CD4-positive, alpha-beta T cell treated with Interleukin-6 for 4 hours (primary cell): ENCODE measurements around the gene RBX1.
"Not testable (repeated sequence)": the region's sequence is repeated elsewhere in the genome, so short reads cannot be mapped to it uniquely, and the experiment has no call there.

Experiments
- DNase-seq: peaks from one replicate; pipeline ENCODE4 v3.0.0-alpha.2; 2020; ENCODE audit warnings: mixed read lengths

The RBX1 gene

DNA sequence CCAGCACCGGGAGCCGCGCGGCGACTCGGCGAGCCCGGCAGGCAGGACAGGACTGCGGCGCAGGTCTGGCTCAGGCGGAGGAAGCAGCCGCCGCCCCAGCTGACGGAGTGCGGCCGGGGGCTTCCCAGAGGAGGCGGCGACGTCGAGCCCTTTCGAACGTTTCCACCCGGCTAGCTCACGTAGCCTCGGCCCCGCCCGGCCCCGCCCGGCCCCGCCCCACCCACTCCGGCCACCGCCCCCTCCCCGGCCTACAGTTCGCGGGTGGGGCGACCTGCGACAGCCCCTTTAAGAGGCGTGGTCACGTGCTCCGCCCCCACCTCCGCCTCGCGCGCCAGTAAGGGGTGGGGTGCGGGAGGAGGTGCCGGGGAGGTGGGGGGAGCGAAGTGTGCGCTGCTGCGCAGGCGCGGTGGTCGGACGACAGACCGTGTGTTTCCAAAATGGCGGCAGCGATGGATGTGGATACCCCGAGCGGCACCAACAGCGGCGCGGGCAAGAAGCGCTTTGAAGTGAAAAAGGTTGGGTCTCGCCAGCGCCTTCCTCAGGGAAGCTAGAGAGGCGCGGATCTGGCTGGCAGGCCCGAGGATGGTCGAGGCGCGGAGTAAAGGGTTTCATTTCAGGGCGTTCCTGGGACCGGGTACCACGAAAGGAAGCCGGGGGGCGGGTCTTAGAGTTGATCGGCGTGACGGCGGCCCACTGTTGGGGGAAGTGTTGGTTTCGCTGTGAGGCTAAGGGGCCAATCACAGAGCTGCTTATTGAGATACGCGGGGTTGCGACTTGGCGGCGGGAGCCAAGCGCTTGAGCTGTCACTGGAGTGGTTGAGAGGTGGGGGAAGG lies at the start of gene RBX1:
RBX1 (plus strand) TSS at position 417 of the 833 bp plus-strand sequence; CDS start at position 438, 21 bp downstream.
- DNase-seq, result peak; percentile 99

DNA sequence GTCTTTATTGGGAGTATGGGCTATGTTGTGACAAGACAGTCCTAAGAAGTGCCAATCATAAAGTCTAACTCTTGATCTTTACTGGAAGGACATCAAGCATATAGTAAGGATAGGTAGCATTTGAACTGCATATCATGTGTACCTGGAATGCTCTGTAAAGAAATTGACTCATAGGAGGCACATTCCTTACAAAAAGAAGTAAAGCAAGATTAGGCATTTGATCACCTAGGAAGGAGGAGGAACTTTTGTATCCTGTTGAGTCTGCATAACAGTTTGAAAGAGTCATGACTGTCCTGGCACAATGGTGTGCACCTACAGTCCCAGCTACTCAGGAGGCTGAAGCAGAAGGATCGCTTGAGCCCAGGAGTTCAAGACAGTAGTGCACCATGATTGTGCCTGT lies 47.1 kb upstream of the RBX1 start:
- DNase-seq, result no peak

DNA sequence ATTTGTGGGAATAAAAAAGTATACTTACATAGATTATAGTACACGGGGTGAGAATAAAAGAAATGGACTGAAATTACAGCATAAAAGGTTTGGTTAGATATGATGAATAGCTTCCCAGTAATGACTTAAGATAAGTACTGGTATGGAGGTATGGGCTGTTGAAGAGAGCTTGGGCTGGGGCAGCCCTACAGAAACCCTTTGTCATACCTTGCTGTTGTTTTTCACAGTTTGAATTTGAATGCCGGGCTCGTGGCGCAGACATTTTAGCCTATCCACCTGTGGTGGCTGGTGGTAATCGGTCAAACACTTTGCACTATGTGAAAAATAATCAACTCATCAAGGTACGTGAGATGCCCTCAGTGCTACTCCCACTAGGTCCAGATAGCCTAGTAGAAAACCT lies 42.3 kb upstream of the RBX1 start:
- no peak for DNase-seq

DNA sequence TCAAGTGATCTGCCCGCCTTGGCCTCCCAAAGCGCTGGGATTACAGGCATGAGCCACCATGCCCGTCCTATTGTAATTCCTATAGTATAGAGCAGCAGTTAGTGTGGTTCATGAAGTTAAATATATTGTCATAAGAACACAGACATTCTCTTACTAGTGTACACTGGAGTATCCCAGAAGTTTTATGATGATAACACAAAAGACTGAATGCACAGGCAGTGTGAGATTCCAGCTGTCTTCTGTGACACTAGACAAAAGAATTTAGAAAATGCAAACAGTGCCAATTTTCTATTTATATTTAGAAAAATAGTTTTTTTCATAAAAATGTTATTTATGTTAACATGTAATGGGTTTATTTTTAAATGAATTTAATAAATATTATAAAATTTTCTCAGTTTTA lies 39.4 kb upstream of the RBX1 start:
- no peak for DNase-seq

DNA sequence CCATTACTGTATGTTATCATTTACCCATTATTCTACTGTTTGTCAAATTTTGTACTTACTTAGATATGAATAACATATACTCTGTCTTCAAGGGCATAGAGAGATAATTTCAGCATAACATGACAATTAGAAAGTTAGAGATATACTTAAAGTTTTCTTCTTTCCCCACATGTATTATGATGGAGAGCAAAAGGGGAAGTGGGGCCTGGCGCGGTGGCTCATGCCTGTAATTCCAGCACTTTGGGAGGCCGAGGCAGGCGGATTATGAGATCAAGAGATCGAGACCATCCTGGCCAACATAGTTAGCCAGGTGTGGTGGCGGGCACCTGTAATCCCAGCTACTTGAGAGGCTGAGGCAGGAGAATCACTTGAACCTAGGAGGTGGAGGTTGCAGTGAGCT lies 38.2 kb upstream of the RBX1 start:
- not testable (repeated sequence) for DNase-seq

DNA sequence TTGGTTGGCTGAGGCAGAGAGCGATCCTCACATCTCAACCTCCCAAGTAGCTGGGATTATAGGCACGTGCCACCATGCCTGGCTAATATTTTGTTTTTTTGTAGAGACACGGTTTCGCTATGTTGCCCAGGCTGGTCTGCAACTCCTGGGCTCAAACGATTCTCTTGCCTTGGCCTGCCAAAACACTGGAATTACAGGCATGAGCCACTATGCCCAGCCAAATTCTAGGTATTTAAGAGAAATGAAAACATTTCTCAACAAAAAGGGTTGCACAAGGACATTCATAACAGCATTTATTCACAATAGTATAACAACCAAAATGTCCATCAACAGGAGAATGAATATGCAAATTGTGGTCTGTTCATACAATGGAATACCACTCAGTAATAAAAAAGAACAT lies 31.7 kb upstream of the RBX1 start:
- DNase-seq, result no peak

DNA sequence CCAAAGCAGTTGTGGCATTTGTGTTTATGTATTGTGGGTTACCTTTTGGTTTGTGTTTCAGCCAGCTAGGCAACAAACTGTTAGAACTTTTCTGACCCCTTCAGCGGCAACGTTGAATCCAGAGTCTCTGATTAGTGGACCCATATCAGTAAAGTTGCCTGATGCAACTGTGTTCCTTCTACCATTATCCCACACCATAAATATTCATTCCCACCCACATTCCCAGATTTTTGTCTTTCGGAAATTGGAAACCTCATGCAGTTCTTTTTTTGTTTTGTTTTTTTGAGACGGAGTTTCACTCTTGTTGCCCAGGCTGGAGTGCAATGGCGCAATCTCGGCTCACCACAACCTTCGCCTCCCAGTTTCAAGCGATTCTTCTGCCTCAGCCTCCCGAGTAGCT lies 30.7 kb upstream of the RBX1 start:
- no peak for DNase-seq

DNA sequence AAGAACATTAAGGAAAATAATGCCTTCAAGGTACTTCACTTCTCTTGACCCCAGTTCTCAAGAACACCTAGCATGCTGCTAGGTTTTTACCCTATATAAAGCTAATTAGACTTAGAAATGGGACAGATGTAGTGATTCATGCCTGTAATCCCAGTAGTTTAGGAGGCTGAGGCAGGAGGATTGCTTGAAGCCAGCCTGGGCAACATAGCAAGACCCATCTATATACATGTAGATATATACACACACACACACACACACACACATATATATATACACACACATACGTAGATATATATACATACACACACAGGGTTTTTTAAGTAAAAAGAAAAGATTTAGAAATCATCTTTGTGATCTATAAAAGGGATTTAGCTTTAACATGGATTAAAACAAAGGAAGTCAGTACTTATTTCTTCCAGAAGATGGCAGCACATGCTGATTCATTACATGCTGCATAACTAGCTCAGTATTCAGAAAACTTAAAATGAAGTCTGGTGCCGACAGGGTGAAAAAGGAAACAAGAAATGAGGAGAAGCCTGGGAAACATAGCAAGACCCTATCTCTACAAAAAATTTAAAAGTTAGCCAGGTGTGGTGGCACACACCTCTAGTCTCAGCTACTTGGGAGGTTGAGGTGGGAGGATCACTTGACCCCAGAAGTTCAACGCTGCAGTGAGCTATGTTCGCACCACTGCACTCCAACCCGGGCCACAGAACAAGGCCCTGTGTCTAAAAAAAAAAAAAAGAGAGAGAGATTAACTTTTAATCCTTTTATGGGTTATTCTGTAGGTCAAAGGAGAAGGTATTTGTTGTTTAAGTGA lies 28.5 kb upstream of the RBX1 start:
- peak; percentile 20 for DNase-seq

DNA sequence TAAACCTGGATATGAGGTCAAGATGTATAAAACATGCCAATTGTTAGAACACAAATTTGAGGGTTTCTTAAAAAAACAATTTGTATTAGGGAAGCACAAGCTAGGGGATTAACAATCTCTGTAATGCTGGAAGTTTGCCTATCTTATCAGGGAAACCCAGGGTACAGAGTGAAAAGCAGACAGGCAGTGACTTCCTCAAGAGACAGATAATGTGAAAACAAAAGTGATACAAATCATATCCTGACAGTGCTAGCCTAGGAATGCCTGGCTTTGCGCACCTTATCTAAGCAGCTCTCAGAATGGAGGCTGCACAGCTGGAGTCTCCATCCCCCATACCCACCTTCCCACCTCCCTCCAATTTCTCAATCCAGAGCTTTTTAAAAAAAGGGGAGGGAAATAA lies 22.5 kb upstream of the RBX1 start:
- no peak for DNase-seq

DNA sequence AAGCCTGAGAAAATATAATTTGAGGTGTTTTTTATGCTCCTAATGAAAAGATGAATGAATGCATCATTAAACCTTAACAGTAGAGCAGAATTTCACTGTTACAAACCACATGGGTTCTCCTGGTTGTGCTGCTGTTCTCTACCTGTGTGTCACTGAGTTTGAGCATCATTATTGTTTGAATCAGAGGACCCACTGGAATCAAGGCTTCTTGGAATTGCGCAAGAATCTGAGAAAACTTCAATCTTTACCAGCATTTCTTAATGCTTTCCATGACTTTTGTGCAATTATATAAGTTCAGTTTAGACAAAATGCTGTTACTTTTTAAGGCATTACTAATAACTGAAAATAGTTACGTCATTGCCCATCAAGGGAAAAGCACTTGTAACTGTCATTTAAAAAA lies 18.8 kb upstream of the RBX1 start:
- DNase-seq, result no peak

DNA sequence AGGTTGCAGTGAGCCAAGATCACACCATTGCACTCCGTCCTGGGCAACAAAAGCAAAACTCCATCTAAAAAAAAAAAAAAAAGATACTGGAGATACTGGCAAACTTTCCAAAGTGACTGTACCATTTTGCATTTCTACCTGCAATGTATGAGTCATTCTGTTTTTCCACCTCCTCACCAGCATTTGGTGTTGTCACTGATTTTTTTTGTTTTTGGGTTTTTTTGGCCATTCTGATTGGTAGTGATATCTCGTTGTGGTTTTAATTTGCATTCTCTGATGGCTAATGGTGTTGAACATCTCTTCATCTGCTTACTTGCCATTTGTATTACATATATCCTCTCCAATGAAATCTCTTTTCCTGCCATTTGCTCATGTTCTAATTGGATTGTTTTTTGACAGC lies 12.0 kb upstream of the RBX1 start:
- DNase-seq, result no peak

DNA sequence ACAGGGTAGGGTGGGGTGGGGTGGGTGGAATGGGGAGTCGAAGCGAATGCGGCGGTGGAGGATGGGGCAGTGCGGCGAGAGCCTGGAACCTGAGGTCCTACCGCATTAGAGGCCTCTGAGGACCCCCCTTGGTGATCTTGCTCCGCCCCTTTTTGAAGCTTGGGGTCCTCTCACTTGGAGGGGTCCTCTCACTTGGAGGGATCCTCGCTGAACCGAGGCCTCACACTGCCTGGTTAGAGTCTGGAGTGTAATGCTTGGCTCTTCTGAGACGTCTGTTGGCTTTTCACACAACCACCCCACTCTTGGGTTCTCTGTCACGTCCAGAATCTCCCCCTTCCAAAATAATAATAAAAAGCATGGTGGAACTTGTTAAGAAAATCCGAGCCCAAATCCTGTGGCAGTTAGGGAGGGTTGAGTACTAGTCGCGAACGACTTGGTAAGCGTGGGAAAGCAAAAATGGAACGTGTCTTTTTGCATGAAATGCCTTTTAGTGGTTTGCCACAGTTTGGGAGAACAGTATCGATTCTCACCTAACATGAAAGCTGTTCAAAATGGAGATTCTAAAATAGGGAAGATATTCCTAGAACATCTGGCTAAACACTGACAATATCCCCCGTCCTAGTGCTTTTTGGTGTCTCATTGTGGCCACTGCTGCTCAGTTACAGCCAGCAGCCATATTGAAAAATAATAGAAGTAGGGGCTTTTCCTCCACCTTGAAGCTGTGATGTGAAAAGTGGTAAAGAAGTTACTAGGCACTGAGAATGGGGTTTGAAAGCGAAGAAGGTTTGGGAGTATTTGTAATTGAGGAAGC lies 822 bp downstream of the RBX1 start:
- no peak for DNase-seq

DNA sequence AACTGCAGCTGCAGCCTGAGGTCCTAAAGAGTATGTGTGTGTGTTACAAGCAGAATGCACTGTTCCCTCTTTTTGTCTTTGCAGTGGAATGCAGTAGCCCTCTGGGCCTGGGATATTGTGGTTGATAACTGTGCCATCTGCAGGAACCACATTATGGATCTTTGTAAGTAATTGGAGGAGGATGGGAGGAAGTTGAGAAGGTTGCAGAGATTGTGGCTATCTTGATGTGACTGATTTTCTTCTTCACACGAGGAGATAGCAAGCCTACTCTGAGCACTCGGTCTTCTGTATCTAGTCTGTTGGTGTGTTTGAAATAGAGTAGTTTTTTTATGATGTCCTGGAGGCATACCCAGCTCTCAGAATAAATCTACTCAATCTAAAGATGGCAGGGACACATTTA lies 2.3 kb downstream of the RBX1 start:
- DNase-seq, result no peak

DNA sequence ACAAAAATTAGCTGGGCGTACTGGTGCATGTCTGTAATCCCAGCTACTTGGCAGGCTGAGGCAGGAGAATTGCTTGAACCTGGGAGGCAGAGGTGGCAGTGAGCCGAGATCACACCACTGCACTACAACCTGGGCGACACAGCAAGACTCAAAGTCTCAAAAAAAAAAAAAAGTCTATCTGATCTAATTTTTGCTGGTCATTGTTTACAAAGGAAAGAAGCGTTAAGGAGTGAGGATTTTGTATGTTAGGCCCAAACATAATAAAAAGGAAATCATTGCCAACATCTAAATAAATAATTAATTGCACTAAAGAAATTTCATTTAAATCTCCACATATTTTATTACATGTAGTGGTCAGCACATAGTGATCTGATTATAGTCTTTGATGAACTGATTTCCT lies 2.9 kb downstream of the RBX1 start:
- no peak for DNase-seq

DNA sequence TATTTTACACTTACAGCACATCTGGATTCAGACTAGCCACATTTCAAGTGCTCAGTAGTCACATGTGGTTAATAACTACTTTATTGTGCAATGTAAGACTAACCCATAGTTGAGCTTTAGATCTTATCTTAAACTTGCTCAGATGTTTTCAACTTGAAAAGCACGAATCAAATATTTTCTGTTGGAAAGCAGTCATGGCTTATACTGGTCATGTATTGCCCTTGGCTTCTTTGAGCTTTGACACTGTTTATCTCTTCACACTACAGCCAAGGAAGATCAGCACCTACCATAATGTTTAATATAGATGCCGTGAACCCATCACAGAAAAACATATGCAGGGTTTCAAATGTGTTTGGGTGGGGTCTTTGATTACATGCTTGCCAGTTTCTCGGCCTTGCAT lies 4.4 kb downstream of the RBX1 start:
- no peak for DNase-seq

DNA sequence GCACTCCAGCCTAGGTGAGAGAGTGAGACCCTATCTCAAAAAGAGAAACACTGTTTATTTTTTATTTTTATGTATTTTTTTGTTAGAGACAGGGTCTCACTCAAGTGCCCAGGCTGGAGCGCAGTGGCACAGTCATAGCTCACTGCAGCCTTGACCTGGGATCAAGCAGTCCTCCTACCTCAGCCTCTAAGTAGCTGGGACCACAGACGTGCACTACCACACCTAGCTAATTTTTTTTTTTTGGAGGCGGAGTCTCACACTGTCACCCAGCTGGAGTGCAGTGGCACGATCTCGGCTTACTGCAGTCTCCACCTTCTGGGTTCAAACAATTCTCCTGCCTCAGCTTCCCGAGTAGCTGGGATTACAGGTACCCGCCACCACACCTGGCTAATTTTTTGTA lies 6.4 kb downstream of the RBX1 start:
- no peak for DNase-seq

DNA sequence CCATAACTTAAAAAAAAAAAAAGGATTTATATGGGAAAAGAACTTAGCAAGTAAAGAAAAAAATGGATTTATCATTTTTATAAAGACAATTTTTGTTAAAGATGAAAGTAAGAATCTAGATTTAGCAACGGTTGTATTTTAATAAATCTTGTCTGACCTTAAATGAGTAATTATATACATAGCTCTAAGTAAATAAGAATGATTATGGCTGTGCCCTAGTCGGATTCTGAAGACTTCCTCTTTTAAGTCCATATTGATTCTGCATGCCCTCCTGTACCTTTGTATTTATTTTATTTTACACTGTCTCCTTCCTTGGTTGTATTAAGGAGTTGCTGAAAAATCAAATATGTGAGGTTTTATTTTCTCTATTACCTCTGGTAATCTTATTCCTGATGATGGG lies 7.1 kb downstream of the RBX1 start:
- DNase-seq, result no peak

DNA sequence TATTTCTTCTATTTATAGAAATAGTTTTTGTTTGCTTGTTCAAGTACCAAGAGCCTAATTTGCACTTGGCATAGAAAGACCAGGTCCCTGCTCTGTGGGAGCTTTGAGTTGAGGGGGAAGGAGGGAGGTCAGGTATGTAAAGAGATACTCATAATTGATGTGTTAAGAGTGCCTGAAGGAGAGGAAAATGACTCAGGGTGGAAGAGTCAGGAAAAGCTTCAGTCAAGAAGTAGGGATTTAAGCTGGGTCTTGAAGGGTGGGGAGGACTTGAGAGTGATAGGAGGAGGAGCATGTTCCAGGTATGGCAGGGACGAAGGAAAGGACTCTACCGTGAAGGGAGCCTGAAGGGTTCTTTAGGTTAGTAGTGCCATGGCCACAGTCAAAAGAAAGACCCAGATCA lies 9.0 kb downstream of the RBX1 start:
- no peak for DNase-seq

DNA sequence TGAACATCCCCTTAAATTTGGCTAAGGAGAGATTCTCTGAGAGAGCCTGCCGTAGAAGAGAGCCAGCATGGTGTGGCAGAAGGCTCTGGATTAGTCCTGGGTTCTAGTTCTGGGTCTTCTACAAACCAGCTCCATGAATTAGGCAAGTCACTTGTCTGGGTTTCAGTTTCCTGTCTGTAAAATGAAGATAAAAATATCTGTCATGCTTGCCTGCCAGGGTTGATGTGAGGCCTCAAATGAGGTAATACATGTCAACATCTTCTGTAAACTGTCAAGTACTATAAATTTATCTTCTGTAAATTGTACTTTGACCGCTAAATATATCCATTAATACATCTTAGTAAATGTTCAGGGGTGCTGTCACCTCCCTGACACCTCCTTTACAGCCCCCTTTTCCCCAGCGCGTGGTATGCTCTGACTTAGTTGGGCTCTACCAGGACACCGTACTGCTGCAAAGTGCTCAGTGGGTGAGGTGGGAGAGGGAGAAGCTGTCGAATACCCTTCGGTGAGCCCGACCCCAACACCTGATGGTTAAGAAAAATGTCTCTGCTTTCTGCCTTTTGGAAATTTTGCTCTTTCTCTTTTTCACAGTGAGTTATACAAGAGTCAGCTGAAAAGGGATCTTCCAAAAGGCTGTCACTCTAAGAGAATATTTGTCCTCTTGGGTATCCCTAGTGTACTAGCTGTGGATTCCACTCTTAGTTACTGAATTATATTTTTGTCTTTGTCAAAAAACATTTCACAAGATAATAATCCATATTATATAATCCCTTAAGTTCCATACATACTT lies 15.0 kb downstream of the RBX1 start:
- no peak for DNase-seq

DNA sequence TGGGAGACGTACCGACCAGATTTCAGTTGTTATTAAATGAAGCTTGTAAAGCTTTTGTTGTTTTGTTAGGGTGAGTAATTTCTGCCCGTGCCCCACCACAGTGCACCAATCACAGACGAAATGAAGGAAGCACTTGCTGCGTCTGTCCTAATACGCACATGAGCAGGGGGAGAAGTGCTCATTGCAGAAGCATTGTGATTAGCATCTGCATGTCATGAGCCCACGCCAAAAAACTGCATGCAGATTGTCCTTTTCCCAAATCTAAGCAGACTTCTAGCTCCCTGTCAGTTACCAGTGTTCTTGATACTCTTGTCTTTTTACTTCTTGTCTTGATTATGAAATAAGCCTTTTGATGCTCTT lies 15.5 kb downstream of the RBX1 start:
- DNase-seq, result no peak

DNA sequence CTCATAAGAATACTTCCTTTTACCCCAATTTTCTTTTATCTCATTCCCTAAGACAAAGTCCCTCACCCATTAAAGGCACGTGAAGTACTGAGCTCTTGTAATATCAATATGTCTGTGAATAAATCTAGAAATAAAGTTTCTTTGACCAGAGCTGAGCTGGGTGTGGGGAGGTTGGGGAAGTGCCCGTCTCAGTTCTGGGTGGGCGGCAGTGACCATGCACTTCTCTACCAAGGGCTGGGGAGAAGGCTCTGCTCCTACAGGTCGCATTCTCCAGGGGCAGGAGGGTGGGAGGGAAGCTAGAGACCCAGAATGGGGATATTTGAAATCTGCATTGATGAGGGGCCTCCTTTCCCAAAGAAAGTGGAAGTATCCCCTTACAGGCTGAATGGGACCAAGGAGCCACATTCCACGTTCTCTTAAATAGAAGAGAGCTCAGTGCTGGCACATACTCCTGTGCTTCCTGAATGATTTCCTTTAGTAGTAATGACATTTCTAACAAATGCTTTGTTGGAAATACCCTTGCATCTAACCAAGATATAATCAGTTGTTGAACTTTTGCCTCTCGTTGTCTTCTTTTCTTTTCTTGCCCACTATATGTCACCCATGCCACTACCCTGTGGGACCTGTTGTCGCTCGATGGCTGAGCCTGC lies 16.1 kb downstream of the RBX1 start:
- no peak for DNase-seq

DNA sequence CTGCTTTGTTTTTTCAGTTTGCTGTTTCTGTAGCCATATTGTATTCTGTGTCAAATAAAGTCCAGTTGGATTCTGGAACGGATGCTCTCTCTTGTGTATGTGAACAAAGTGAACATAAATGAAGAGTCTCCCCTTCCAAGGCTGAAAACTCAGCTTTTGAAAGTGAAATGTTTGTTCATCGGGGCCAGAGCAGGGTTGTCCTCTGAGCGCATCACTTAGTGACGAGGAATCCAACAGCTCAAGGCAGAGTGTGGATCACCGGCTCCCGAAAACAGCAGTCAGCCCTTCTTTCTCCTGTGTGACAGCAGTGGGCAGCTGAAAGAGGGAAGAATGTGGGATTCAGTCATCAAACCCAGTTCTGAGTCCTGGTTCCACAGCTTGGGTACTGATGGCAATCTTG lies 21.4 kb downstream of the RBX1 start:
- no peak for DNase-seq
